ENCODE results near the gene CADM2.

CADM2 gene

DNA sequence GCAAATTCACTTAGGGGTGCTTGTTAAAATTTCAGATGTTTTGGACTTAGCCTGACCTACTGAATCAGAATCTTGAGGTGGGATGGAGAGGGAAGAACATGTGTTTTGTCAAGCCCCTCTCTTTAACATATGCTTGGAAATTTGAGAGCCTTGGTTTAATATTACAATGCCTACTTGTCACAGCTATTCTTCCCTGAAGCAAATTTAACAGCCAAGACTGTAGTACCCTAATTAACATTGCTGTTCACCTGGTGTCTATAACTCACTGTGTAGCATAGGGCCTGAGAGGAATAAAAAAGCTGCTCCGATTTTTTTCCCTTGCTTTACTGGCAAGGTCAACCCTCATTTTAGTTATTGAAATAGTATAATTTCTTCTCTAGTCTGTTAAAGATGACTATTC, 880.1 kb downstream of the CADM2 start:
- Histone ChIP-seq H3K4me3 (ENCODE audit: low read length) (no peak overlapping the region), H3K27me3 (ENCODE audit: control insufficient read depth, low read length) (no peaks in the 10 kb centered on the region), H3K9me3 (ENCODE audit: control insufficient read depth, insufficient read depth, low read length) (peaks cover 4% of the 10 kb centered on the region; the same call in 1 of the 2 replicates), H3K36me3 (ENCODE audit: control insufficient read depth, low read length) (no peaks in the 10 kb centered on the region), H3K9me2 (replicated peaks; ENCODE audit: control insufficient read depth, low read length) (no peaks in the 10 kb centered on the region), H4K20me1 (ENCODE audit: control insufficient read depth, insufficient read depth, low read depth, low read length) (no peaks in the 10 kb centered on the region), H3K79me2 (ENCODE audit: control insufficient read depth, low read length) (no peaks in the 10 kb centered on the region), H3K27ac (ENCODE audit: low read depth, low read length) (no peak overlapping the region), H3F3A (ENCODE audit: control insufficient read depth, insufficient read depth) (no peaks in the 10 kb centered on the region), H3K4me2 (ENCODE audit: low read length) (no peak overlapping the region), H3K4me1 (ENCODE audit: control insufficient read depth, low read length) (no peaks in the 10 kb centered on the region)
- TF ChIP-seq, protein P1, sequence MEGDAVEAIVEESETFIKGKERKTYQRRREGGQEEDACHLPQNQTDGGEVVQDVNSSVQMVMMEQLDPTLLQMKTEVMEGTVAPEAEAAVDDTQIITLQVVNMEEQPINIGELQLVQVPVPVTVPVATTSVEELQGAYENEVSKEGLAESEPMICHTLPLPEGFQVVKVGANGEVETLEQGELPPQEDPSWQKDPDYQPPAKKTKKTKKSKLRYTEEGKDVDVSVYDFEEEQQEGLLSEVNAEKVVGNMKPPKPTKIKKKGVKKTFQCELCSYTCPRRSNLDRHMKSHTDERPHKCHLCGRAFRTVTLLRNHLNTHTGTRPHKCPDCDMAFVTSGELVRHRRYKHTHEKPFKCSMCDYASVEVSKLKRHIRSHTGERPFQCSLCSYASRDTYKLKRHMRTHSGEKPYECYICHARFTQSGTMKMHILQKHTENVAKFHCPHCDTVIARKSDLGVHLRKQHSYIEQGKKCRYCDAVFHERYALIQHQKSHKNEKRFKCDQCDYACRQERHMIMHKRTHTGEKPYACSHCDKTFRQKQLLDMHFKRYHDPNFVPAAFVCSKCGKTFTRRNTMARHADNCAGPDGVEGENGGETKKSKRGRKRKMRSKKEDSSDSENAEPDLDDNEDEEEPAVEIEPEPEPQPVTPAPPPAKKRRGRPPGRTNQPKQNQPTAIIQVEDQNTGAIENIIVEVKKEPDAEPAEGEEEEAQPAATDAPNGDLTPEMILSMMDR (IDR thresholded peaks at IDR 0.05; ENCODE audit: low read depth, low read length, poor library complexity, severe bottlenecking): no peak
- no peak for TF ChIP-seq EZH2phosphoT487 (IDR thresholded peaks at IDR 0.05; ENCODE audit: borderline replicate concordance, low read length)

DNA sequence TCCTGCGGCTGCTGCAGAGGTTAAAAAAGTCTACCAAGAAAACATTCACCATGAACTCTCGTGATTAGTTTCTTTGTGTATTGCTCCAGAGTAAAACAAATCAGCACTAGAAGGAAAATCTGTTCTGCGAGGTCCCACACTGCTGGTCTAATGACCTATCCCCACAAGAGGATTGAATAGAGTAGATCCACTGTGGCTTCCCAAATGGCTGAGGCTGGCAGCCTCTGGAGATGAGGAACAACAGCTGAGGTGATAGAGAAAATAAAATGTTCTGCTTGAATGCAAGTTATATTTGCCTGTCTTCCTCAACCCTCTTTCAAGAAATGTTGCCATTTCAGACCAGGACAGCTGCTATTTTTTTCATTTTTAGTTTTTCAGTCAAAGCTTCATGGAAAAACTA, 883.3 kb downstream of the CADM2 start:
- no peaks in the 10 kb centered on the region for H3K27me3 ChIP-seq (ENCODE audit: control insufficient read depth, low read length)
- H3F3A ChIP-seq (ENCODE audit: control insufficient read depth, insufficient read depth): no peaks in the 10 kb centered on the region
- H4K20me1 ChIP-seq (ENCODE audit: control insufficient read depth, insufficient read depth, low read depth, low read length): no peaks in the 10 kb centered on the region
- no peak overlapping the region for H3K27ac ChIP-seq (ENCODE audit: low read depth, low read length)
- no peaks in the 10 kb centered on the region for H3K9me3 ChIP-seq (ENCODE audit: control insufficient read depth, insufficient read depth, low read length)
- H3K79me2 ChIP-seq (ENCODE audit: control insufficient read depth, low read length): no peaks in the 10 kb centered on the region
- no peak overlapping the region for H3K4me3 ChIP-seq (ENCODE audit: low read length)
- no peaks in the 10 kb centered on the region for H3K36me3 ChIP-seq (ENCODE audit: control insufficient read depth, low read length)
- TF ChIP-seq EZH2phosphoT487 (IDR thresholded peaks at IDR 0.05; ENCODE audit: borderline replicate concordance, low read length): no peak
- TF ChIP-seq, protein P1 (IDR thresholded peaks at IDR 0.05; ENCODE audit: low read depth, low read length, poor library complexity, severe bottlenecking): no peak
- no peaks in the 10 kb centered on the region for H3K9me2 ChIP-seq (replicated peaks; ENCODE audit: control insufficient read depth, low read length)
- no peak overlapping the region for H3K4me2 ChIP-seq (ENCODE audit: low read length)
- H3K4me1 ChIP-seq (ENCODE audit: control insufficient read depth, low read length): no peaks in the 10 kb centered on the region

DNA sequence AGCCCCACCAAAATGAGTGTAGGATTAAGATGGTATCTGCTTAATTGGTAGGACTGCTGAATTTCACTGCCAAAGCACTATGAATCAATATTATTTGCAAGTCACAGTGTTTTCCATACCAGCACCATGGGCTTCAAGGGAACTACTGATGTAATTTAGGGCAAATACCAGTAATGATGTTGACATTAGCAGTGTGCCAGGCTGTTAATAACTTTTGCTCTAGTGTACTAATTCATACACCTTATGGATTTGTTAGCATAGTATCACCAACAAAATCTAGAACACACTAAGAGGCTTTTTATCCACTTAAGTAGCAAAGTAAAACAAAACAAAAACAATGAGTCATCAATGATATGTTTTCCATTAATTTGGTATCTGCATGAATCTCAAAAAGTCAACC, 888.2 kb downstream of the CADM2 start:
- Histone ChIP-seq H3K79me2 (ENCODE audit: control insufficient read depth, low read length) (no peaks in the 10 kb centered on the region), H3K27ac (ENCODE audit: low read depth, low read length) (no peak overlapping the region), H3K4me2 (ENCODE audit: low read length) (no peak overlapping the region), H4K20me1 (ENCODE audit: control insufficient read depth, insufficient read depth, low read depth, low read length) (no peaks in the 10 kb centered on the region), H3K4me3 (ENCODE audit: low read length) (no peak overlapping the region), H3K4me1 (ENCODE audit: control insufficient read depth, low read length) (no peaks in the 10 kb centered on the region), H3K36me3 (ENCODE audit: control insufficient read depth, low read length) (no peaks in the 10 kb centered on the region), H3K9me3 (ENCODE audit: control insufficient read depth, insufficient read depth, low read length) (no peaks in the 10 kb centered on the region), H3K9me2 (replicated peaks; ENCODE audit: control insufficient read depth, low read length) (no peaks in the 10 kb centered on the region), H3F3A (ENCODE audit: control insufficient read depth, insufficient read depth) (no peaks in the 10 kb centered on the region), H3K27me3 (ENCODE audit: control insufficient read depth, low read length) (no peaks in the 10 kb centered on the region)
- TF ChIP-seq, protein P1 (IDR thresholded peaks at IDR 0.05; ENCODE audit: low read depth, low read length, poor library complexity, severe bottlenecking): no peak
- TF ChIP-seq EZH2phosphoT487 (IDR thresholded peaks at IDR 0.05; ENCODE audit: borderline replicate concordance, low read length): no peak

DNA sequence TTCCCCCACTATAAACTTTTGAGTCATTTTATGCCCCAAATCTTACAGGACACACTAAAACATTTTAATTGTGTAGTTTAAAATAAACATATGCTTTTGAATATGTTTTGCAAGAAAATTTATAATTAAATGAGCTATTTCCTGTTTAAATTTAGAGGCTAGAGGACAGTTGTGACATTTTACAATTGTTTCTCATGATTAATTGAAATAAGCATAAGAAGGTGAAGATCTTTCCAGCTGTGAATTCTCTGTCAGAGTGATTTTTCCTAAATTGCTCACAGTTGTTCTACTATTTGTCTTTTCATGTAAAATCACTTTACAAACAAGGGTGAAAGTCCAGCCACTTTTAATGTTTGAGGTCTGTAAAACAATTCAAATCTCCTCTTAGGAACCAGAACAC, 892.3 kb downstream of the CADM2 start:
- H3K4me2 ChIP-seq (ENCODE audit: low read length): no peak overlapping the region
- no peaks in the 10 kb centered on the region for H3F3A ChIP-seq (ENCODE audit: control insufficient read depth, insufficient read depth)
- TF ChIP-seq, protein P1 (IDR thresholded peaks at IDR 0.05; ENCODE audit: low read depth, low read length, poor library complexity, severe bottlenecking): no peak
- no peak for TF ChIP-seq EZH2phosphoT487 (IDR thresholded peaks at IDR 0.05; ENCODE audit: borderline replicate concordance, low read length)
- H3K27ac ChIP-seq (ENCODE audit: low read depth, low read length): no peak overlapping the region
- H3K4me3 ChIP-seq (ENCODE audit: low read length): no peak overlapping the region
- no peaks in the 10 kb centered on the region for H3K79me2 ChIP-seq (ENCODE audit: control insufficient read depth, low read length)
- H3K27me3 ChIP-seq (ENCODE audit: control insufficient read depth, low read length): no peaks in the 10 kb centered on the region
- H3K9me3 ChIP-seq (ENCODE audit: control insufficient read depth, insufficient read depth, low read length): no peaks in the 10 kb centered on the region
- H3K9me2 ChIP-seq (replicated peaks; ENCODE audit: control insufficient read depth, low read length): no peaks in the 10 kb centered on the region
- no peaks in the 10 kb centered on the region for H4K20me1 ChIP-seq (ENCODE audit: control insufficient read depth, insufficient read depth, low read depth, low read length)
- no peaks in the 10 kb centered on the region for H3K36me3 ChIP-seq (ENCODE audit: control insufficient read depth, low read length)
- no peaks in the 10 kb centered on the region for H3K4me1 ChIP-seq (ENCODE audit: control insufficient read depth, low read length)

Data from DOHH2 (cell line).